GM12875 (cell line): Measurements from ENCODE around the gene KLHDC10.
"Not testable (repeated sequence)": the region's sequence is repeated elsewhere in the genome, so short reads cannot be mapped to it uniquely, and the experiment has no call there.

Source experiments
- H3K4me3 ChIP-seq: one replicate; pipeline ENCODE4 v1.5.1; 2011; ENCODE audit warnings: low read depth, low read length, control low read depth
- TF ChIP-seq, protein P1 (sequence below): IDR thresholded peaks from 2 replicates; pipeline ENCODE4 v1.5.1; 2011; ENCODE audit warnings: low read depth, mild to moderate bottlenecking, control low read depth, inconsistent platforms, low read length, moderate library complexity, borderline replicate concordance; ENCODE audit not compliant: insufficient read depth

The KLHDC10 gene

DNA sequence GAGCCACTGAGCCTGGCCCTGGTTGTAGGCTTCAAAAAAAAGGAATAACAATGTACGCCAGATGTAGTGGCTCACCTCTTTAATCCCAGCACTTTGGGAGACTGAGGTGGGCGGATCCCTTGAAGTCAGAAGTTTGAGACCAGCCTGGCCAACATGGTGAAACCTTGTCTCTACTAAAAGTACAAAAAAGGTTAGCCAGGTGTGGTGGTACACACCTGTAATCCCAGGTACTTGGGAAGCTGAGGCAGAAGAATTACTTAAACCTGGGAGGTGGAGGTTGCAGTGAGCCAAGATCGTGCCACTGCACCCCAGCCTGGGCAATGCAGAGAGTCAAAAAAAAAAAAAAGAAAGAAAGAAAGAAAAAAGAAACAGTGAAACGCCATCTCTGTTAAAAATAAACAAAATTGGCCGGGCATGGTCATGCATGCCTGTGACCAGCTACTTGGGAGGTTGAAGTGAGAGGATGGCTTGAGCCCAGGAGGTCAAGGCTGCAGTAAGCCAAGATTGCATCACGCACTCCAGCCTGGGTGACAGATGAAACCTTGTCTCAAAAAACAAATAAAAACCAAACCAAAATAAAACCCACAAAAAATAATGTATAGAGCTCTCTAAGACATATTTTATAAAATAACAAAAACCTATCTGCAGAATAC, 4.7 kb upstream of the KLHDC10 start:
- TF ChIP-seq, protein P1, sequence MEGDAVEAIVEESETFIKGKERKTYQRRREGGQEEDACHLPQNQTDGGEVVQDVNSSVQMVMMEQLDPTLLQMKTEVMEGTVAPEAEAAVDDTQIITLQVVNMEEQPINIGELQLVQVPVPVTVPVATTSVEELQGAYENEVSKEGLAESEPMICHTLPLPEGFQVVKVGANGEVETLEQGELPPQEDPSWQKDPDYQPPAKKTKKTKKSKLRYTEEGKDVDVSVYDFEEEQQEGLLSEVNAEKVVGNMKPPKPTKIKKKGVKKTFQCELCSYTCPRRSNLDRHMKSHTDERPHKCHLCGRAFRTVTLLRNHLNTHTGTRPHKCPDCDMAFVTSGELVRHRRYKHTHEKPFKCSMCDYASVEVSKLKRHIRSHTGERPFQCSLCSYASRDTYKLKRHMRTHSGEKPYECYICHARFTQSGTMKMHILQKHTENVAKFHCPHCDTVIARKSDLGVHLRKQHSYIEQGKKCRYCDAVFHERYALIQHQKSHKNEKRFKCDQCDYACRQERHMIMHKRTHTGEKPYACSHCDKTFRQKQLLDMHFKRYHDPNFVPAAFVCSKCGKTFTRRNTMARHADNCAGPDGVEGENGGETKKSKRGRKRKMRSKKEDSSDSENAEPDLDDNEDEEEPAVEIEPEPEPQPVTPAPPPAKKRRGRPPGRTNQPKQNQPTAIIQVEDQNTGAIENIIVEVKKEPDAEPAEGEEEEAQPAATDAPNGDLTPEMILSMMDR, result no peak
- H3K4me3 ChIP-seq, result no peak overlapping the region

DNA sequence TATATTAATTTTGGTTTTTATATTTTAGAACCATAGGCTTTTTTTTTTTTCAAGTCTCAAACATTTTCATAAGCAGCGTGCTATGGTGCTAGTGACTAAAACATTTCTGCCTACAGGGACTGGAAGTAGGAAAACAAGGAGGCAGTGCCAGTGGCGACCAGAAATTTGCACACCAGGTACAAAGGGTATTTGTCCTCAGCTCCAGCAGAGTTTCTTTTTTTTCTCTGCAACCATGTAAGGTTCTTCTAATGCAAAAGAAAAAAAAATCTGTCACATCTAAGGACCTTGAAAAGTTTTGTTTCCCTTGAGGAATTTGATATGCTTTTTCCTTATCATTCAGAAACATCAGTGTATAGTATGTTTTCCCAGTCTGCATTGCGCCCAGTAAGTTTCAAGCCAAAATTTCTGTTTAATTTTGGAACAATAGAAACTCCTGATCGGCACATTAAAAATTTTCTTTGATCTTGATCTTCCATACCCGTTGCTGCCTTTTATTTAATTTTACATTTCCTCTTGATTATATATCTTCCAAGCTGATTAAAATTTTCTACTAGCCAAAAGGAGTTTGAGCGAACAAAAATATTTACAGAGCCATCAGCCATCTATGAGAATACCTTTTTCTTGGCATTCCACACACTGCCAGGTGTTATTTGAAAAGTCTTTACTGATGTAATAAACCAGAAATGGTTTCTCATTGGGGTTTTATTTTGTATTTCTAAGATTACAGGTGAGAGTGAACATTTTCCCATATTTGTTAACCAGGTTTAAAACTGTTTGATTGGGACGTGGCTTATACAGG, 956 bp upstream of the KLHDC10 start:
- H3K4me3 ChIP-seq, result peak overlapping the region; percentile 58

DNA sequence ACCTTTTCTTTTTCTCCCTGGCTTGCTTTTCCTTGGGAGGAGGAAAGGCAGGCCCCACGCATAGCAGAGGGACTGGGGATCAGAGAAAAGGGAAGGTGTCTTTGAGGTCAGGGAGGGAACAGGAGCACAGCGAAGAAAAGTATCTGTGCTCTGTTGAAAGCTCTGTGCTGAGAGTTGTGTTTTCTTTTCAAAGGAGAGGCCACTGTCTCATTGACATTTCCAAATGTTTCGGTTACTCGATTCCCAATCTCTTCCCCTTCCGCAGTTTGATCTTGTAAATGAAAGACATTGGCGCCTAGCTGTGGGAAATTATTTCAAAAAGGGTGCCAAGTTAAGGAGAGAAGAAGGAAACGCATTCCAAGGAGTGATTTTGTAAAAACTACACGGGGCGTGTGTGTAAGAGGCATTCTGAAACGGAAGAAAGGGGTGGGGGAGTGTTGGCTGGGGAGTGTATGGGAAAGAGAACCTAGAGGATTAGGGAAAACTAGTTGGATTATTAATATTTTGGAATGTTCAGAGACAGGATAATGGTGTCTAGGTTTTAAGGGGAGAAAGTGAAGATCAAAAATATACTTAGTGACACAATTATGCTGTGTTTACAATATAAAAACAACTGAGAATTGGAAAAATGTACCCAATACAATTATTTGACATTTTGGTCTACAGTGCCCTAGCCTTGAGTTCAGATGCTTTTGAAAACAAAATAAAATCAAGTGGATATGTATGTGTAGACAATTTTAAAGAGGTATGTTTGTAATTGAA, 708 bp downstream of the KLHDC10 start:
- peak overlapping the region; percentile 71 for H3K4me3 ChIP-seq
- TF ChIP-seq, protein P1, result no peak

More for the DNA sequence above, 956 bp upstream of the KLHDC10 start:
- TF ChIP-seq, protein P1, result no peak

DNA sequence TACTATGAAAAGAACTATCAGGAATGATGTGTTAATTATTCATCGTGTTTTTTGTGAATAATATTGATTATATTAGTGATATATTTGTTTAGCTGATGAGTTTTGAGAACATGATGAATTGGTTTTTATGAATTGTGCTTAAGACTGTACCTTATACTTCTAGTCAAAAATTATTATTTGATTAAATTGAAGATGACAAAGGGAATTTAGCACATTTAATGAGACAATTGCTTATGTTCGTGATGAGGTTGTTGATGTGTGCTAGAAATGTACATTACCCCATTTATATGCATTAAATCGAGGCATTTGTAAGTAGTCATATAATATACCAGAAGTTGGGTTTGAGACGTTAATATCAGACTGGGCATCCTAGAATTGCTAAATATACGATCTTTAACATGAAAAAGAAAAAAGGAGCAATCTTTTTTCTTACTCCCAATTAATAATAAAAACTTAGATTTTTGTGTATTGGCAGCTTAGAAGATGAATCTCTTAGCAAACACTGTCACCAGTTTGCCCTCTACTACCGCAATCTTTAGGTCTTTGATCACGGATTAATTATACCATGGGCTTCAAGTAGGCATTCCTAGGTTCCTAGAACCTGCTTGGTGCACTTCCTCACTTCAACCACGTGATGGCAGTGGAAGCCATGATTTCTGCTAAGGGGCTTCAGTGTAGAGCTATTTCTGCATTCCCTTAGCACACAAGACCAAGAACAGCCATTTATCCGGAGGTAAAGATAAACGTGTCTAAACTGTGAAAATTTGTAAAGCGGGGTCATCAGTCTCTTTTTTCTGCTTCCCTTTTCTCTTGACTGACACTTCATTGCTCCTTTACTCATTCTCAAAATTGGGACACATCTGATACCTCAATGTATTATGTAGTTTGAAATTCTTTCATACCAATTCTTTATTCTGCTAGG, 1.6 kb downstream of the KLHDC10 start:
- TF ChIP-seq, protein P1, result peak; percentile 81
- H3K4me3 ChIP-seq, result no peak overlapping the region

DNA sequence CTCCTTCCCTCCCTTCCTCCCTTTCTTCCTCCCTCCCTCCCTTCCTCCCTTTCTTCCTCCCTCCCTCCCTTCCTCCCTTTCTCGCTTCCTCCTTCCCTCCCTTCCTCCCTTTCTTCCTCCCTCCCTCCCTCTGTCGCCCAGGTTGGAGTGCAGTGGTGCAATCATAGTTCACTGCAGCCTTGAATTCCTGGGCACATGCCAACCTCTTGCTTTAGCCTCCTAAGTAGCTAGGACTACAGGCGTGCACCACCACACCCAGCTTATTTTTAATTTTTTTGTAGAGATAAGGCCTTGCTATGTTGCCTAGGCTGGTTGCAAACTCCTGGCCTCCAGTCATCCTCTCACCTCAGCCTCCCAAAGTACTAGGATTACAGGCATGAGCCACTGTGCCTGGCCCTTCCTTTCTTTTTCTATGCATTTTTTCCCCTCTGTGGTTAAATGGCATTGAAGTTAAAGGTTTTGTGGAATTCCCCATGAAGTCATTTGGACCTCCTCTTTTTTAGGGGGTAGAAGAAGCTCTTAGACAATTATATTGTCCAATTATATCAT, 9.6 kb downstream of the KLHDC10 start:
- H3K4me3 ChIP-seq, result no peak overlapping the region
- TF ChIP-seq, protein P1, result no peak

DNA sequence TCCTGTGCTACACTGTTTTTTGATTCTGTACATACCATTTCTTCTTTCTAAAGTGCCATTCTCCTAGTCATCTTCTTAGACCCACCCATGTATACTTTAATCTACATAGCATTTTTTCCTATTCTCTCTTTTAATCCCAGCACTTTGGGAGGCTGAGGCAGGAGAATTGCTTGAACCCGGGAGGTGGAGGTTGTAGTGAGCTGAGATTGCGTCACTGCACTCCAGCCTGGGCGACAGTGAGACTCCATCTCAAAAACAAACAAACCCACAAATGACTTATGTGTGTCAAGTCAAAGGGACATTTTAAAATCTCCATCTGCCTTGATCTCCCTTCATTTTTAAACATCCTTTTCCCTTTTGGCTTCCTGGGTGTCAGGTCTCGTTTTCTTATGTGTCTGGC, 13.2 kb downstream of the KLHDC10 start:
- H3K4me3 ChIP-seq, result not testable (repeated sequence)
